ENCODE measurements around the gene FLOT2.

FLOT2 gene

DNA sequence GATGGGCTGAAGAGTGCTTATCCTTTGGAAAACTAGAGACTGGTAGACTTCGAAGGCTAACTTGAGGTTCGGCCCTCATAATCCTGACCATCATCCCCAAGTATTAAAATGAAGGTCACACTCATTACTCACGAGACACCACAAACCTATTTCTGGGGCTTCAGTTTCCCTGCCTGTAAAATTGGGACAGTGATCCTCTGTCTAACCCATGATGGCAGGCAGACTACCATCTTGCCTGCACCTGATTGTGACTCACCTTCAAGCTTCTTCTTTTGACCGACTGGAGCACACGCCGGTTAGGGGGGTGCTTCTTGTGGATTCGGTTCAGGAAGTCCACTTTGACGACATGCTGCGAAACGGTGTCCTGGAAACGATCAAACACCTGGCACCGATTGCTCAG is 19.5 kb upstream of the FLOT2 start:
- H3K27ac ChIP-seq = no peak overlapping the region
- TF ChIP-seq, protein P1, sequence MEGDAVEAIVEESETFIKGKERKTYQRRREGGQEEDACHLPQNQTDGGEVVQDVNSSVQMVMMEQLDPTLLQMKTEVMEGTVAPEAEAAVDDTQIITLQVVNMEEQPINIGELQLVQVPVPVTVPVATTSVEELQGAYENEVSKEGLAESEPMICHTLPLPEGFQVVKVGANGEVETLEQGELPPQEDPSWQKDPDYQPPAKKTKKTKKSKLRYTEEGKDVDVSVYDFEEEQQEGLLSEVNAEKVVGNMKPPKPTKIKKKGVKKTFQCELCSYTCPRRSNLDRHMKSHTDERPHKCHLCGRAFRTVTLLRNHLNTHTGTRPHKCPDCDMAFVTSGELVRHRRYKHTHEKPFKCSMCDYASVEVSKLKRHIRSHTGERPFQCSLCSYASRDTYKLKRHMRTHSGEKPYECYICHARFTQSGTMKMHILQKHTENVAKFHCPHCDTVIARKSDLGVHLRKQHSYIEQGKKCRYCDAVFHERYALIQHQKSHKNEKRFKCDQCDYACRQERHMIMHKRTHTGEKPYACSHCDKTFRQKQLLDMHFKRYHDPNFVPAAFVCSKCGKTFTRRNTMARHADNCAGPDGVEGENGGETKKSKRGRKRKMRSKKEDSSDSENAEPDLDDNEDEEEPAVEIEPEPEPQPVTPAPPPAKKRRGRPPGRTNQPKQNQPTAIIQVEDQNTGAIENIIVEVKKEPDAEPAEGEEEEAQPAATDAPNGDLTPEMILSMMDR (IDR thresholded peaks at IDR 0.05) = no peak
- no peak overlapping the region for H3K4me3 ChIP-seq
- no peak for DNase-seq (ENCODE audit: low spot score)

DNA sequence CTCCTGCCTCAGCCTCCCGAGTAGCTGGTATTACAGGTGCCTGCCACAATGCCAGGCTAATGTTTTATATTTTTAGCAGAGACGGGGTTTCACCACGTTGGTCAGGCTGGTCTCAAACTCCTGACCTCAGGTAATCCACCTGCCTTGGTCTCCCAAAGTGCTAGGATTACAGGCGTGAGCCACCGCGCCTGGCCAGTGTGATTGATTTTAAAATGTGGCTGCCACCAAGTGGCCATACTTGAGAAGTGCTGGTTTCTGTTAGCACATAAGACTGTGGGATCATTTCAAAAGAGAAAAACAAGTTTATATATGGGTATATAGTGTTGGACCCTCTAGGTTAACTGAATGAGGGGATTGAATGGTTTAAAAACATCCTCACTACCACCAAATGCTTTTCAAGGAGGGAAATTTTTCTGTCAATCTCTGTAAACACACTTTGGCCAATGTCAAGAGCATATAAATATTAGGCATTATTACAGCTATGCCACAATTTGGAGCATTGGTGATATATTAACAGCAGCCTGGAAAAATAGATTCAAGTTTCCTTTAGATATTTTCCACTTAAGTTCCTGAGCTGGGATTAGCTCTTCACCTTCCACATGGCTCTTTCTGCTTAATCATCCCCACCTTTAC is 18.9 kb upstream of the FLOT2 start:
- TF ChIP-seq, protein P1 (IDR thresholded peaks at IDR 0.05) = no peak
- no peak for DNase-seq (ENCODE audit: low spot score)
- Histone ChIP-seq H3K27ac (no peak overlapping the region), H3K4me3 (no peak overlapping the region)

DNA sequence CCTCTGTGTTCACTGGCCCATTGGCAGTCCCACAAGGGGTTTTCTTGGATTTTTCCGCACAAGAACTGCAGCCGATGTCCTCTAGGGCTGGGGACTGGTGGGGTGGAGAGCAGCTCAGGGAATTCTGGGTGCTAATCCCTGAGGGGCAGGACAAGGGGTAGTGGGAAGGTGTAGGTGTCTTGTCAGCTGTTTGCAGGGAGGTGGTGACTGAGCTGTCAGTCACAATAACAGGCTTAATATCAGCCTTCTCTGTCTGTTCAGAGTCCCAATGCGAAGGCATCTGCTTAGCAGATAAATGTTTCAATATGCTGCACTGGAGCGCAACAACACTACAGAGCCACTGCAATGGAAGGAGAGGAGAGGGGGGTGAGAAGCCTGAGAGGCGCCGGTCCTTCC is 15.4 kb upstream of the FLOT2 start:
- H3K27ac ChIP-seq = no peak overlapping the region
- TF ChIP-seq, protein P1 (IDR thresholded peaks at IDR 0.05) = no peak
- no peak for DNase-seq (ENCODE audit: low spot score)
- no peak overlapping the region for H3K4me3 ChIP-seq

DNA sequence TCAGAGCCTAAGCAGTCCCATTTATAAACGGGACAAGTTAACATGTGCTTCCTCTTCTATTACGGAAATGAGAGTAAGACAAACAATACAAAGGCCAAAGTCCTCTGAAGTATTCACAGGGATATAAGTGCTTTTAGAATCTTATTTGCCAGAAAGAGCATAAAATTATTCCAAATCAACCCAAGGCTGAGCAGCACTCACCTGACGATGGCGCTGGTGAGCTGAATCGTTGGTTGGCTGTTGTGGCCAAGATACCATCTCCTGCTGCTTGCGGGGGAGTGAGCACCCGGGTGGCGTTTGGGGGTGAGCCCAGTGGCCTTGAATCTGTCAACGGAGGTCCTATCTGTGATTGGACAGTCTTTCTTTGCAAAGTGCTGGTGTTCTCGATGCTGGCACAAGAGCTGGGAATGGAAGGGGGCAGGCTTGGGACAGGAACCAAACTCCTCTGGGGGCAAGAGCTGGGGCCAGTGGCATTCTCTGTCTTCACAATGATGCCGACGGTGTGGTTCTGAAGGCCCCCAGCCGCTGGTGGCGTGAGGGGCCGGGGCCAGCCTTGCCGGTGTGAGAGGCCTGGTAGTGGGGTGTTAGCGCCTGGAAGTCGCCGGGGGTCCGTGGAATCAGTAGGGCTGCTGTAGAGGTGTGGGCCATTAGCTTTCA is 14.9 kb upstream of the FLOT2 start:
- Histone ChIP-seq H3K4me3 (no peak overlapping the region), H3K27ac (no peak overlapping the region)
- DNase-seq (ENCODE audit: low spot score) = no peak
- TF ChIP-seq, protein P1 (IDR thresholded peaks at IDR 0.05) = no peak

DNA sequence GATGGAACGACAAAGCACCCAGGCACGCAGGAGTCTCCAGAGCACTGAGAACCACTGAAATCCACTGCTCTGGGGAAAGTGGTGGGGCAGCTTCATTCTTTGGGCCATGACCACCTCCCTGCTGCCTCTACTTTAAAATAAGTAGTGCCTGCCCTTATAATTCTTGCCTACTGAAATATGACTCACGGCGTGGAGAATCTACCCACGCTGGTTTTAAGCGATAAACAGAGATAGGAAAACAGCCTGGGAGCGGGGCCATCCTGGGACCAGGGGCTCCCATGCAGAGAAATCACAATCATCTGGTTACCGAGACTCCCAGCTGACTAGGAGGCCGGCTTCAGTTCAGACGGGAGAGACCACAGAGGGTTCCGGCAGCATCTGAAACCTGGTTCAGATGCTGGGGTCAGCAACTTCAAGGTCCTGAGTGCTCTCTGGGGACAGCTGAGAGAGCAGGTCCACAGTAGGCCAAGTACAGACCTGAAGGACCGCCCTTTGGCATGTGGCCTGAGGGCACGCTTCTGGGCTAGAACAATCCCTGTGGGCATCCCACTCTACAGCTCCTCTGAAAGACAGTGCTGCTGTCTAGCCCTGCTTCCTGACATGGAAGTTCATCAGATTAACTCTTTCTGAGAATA is 14.0 kb upstream of the FLOT2 start:
- TF ChIP-seq, protein P1 (IDR thresholded peaks at IDR 0.05) = no peak
- no peak overlapping the region for H3K4me3 ChIP-seq
- DNase-seq (ENCODE audit: low spot score) = no peak
- no peak overlapping the region for H3K27ac ChIP-seq

DNA sequence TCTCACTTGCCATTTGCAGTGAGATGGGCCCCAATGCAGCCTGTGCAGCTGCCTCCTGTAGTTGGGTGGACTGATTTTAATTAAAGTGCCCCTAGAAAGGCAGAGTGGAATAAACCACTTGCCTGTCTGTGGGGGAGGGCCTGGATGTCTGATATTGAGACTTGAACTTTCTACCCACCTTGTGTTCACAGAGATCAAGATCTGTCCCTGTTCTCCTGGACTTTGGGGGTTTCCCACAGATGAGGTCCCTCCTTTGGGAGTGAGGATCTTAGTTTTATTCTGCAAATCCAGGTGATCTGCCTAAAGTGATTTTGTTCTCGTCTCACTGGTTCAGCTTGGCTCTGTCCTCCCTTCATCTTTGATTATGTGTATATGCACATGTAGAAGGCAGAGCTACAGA is 13.0 kb upstream of the FLOT2 start:
- DNase-seq (ENCODE audit: low spot score) = no peak
- Histone ChIP-seq H3K4me3 (no peak overlapping the region), H3K27ac (no peak overlapping the region)
- TF ChIP-seq, protein P1 (IDR thresholded peaks at IDR 0.05) = no peak
